ENCODE measurements around the gene EMC6. TPM values are rescaled to one million over a fixed set of nuclear protein-coding genes. Genes with fewer than 3 reads are reported as not detected.

The EMC6 gene
- total and polyA plus RNA-seq, 2 of the 13 experiments (the other 11 are each of a cell fraction or from before 2014, with no cell fraction given) = 45.1 to 47.7 TPM

GRCh38 chr17:3710951-3711383 lies 42.4 kb downstream of the EMC6 start (continued):
- TF ChIP-seq ZNF24 (IDR thresholded peaks at IDR 0.05) (no peak), RBM22 (optimal IDR thresholded peaks at IDR 0.05; ENCODE audit: low read length) (no peak), ASH2L (IDR thresholded peaks at IDR 0.05; ENCODE audit: insufficient read length, low read depth, low read length) (no peak), ZFP62 (CRISPR knock-in tag; IDR thresholded peaks at IDR 0.05) (no peak), POLR2AphosphoS5 (IDR thresholded peaks at IDR 0.05; ENCODE audit: low read depth, low read length) (no peak), CEBPG (CRISPR knock-in tag; IDR thresholded peaks at IDR 0.05) (no peak), TRIM24 (CRISPR knock-in tag; IDR thresholded peaks at IDR 0.05) (no peak), STAT5B (CRISPR knock-in tag; IDR thresholded peaks at IDR 0.05) (no peak), MIXL1 (CRISPR knock-in tag; IDR thresholded peaks at IDR 0.05) (no peak)
- TF ChIP-seq, protein P1, sequence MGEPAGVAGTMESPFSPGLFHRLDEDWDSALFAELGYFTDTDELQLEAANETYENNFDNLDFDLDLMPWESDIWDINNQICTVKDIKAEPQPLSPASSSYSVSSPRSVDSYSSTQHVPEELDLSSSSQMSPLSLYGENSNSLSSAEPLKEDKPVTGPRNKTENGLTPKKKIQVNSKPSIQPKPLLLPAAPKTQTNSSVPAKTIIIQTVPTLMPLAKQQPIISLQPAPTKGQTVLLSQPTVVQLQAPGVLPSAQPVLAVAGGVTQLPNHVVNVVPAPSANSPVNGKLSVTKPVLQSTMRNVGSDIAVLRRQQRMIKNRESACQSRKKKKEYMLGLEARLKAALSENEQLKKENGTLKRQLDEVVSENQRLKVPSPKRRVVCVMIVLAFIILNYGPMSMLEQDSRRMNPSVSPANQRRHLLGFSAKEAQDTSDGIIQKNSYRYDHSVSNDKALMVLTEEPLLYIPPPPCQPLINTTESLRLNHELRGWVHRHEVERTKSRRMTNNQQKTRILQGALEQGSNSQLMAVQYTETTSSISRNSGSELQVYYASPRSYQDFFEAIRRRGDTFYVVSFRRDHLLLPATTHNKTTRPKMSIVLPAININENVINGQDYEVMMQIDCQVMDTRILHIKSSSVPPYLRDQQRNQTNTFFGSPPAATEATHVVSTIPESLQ (CRISPR knock-in tag; conservative IDR thresholded peaks at IDR 0.05) = no peak
- TF ChIP-seq, protein P2, sequence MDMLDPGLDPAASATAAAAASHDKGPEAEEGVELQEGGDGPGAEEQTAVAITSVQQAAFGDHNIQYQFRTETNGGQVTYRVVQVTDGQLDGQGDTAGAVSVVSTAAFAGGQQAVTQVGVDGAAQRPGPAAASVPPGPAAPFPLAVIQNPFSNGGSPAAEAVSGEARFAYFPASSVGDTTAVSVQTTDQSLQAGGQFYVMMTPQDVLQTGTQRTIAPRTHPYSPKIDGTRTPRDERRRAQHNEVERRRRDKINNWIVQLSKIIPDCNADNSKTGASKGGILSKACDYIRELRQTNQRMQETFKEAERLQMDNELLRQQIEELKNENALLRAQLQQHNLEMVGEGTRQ (IDR thresholded peaks at IDR 0.05; ENCODE audit: low read depth, low read length) = no peak
- TF ChIP-seq, protein P2 (CRISPR knock-in tag; IDR thresholded peaks at IDR 0.05; ENCODE audit: borderline replicate concordance) = no peak

All from HepG2 (cell line).